ENCODE results near the gene GRID2. TPM values are rescaled to one million over a fixed set of nuclear protein-coding genes. Genes with fewer than 3 reads are reported as not detected.

Gene GRID2
- total RNA-seq, 1 experiment from 2014 or later = not detected

DNA sequence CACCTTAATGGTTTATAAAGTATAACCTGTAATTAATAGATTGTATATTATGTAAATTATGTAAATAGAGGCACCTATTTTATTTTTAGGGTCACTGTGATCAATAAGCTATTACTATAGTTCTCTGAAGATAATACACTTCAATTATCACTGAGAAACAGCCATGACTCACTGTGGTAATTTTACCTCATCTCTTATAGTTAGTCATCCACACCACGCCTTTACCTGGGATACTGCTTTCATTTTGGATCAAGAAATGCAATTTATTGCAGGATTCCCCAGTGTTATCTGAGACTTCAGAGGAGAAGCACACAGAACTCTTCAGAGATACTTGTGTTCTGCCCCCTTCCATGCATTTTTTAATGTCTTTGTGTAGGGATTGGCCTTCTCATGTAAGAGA is 1176.7 kb downstream of the GRID2 start:
- peak; percentile 46 for DNase-seq (ENCODE audit: unreplicated experiment)
- H3K4me1 Mint-ChIP-seq (ENCODE audit: insufficient read depth, unreplicated experiment) = no peaks in the 10 kb centered on the region
- H3K27ac Mint-ChIP-seq (ENCODE audit: low read depth, unreplicated experiment) = no peak overlapping the region
- intact Hi-C loops (cut with micrococcal nuclease) = no loop called here
- H3K27me3 Mint-ChIP-seq (ENCODE audit: insufficient read depth, unreplicated experiment) = no peaks in the 10 kb centered on the region
- TF ChIP-seq, protein P1, sequence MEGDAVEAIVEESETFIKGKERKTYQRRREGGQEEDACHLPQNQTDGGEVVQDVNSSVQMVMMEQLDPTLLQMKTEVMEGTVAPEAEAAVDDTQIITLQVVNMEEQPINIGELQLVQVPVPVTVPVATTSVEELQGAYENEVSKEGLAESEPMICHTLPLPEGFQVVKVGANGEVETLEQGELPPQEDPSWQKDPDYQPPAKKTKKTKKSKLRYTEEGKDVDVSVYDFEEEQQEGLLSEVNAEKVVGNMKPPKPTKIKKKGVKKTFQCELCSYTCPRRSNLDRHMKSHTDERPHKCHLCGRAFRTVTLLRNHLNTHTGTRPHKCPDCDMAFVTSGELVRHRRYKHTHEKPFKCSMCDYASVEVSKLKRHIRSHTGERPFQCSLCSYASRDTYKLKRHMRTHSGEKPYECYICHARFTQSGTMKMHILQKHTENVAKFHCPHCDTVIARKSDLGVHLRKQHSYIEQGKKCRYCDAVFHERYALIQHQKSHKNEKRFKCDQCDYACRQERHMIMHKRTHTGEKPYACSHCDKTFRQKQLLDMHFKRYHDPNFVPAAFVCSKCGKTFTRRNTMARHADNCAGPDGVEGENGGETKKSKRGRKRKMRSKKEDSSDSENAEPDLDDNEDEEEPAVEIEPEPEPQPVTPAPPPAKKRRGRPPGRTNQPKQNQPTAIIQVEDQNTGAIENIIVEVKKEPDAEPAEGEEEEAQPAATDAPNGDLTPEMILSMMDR (IDR thresholded peaks at IDR 0.05; ENCODE audit: unreplicated experiment) = no peak
- ChIA-PET POLR2A (no interaction called here), CTCF (no interaction called here)
- H3K36me3 Mint-ChIP-seq (ENCODE audit: insufficient read depth, unreplicated experiment) = no peaks in the 10 kb centered on the region
- H3K4me3 Mint-ChIP-seq (ENCODE audit: unreplicated experiment) = no peak overlapping the region
- no TSS peak for BruUV-seq (replicated peaks)
- no peaks in the 10 kb centered on the region for H3K9me3 Mint-ChIP-seq (ENCODE audit: unreplicated experiment)

DNA sequence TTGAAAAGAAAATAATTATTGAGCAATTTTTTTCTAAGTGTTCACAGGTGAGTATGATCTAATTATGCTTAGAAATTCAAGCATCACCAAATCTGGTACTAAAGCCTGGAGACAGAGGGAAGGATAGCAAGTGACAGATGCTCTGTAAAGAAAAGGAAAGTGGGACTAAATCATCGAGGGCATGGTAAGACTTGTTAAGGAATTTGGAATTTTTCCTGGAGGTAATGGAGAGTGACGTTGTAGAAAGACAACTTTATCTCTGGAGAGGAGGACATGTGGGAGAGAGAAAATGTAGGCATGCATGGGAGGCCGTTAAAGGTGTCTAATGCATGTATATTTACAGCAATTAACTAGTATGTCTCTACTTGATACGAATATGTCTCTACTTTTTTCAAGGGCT is 1191.6 kb downstream of the GRID2 start:
- intact Hi-C loops (cut with micrococcal nuclease) = no loop called here
- BruUV-seq (replicated peaks) = no TSS peak
- CTCF ChIA-PET = no interaction called here
- H3K4me1 Mint-ChIP-seq (ENCODE audit: insufficient read depth, unreplicated experiment) = peaks cover 6% of the 10 kb centered on the region
- H3K27ac Mint-ChIP-seq (ENCODE audit: low read depth, unreplicated experiment) = no peak overlapping the region
- no peak overlapping the region for H3K4me3 Mint-ChIP-seq (ENCODE audit: unreplicated experiment)
- POLR2A ChIA-PET = no interaction called here
- no peak for DNase-seq (ENCODE audit: unreplicated experiment)
- no peaks in the 10 kb centered on the region for H3K27me3 Mint-ChIP-seq (ENCODE audit: insufficient read depth, unreplicated experiment)
- H3K9me3 Mint-ChIP-seq (ENCODE audit: unreplicated experiment) = no peaks in the 10 kb centered on the region
- no peaks in the 10 kb centered on the region for H3K36me3 Mint-ChIP-seq (ENCODE audit: insufficient read depth, unreplicated experiment)
- TF ChIP-seq, protein P1 (IDR thresholded peaks at IDR 0.05; ENCODE audit: unreplicated experiment) = no peak

GRCh38 chr4:93501244-93501643 is 1197.5 kb downstream of the GRID2 start:
- no peak for DNase-seq (ENCODE audit: unreplicated experiment)
- no peaks in the 10 kb centered on the region for H3K27me3 Mint-ChIP-seq (ENCODE audit: insufficient read depth, unreplicated experiment)
- no peak overlapping the region for H3K27ac Mint-ChIP-seq (ENCODE audit: low read depth, unreplicated experiment)
- H3K4me1 Mint-ChIP-seq (ENCODE audit: insufficient read depth, unreplicated experiment) = no peaks in the 10 kb centered on the region
- CTCF ChIA-PET = no interaction called here
- no peaks in the 10 kb centered on the region for H3K36me3 Mint-ChIP-seq (ENCODE audit: insufficient read depth, unreplicated experiment)
- H3K9me3 Mint-ChIP-seq (ENCODE audit: unreplicated experiment) = no peaks in the 10 kb centered on the region
- POLR2A ChIA-PET = no interaction called here
- TF ChIP-seq, protein P1 (IDR thresholded peaks at IDR 0.05; ENCODE audit: unreplicated experiment) = no peak
- intact Hi-C loops (cut with micrococcal nuclease) = no loop called here
- BruUV-seq (replicated peaks) = no TSS peak
- H3K4me3 Mint-ChIP-seq (ENCODE audit: unreplicated experiment) = no peak overlapping the region

DNA sequence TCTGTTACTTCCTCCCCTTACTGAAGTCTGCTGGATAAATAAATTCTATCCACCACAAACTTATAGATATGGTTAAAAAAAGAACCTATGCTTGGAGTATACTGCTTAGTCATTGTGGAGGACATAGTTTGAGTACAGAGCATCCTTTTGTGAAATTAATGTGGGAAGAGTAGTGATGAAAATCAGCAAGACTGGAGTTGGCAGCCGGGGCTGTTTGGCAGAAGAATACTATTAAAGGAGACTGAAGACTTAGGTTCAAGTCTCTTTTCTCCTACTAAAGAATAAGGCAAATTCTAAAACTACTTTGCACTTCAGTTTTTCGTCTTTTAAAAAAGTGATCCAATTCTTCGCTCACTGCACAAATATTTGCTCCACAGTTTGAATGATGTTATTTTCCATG is 1198.2 kb downstream of the GRID2 start:
- ChIA-PET CTCF (interaction anchor here (0.6 kb wide), 1 partner anchor 10 kb away, joined by 3 read pairs; no protein-coding TSS in a partner anchor), POLR2A (no interaction called here)
- no TSS peak for BruUV-seq (replicated peaks)
- Mint-ChIP-seq H3K27me3 (ENCODE audit: insufficient read depth, unreplicated experiment) (no peaks in the 10 kb centered on the region), H3K9me3 (ENCODE audit: unreplicated experiment) (no peaks in the 10 kb centered on the region), H3K27ac (ENCODE audit: low read depth, unreplicated experiment) (no peak overlapping the region), H3K4me1 (ENCODE audit: insufficient read depth, unreplicated experiment) (no peaks in the 10 kb centered on the region), H3K36me3 (ENCODE audit: insufficient read depth, unreplicated experiment) (no peaks in the 10 kb centered on the region), H3K4me3 (ENCODE audit: unreplicated experiment) (no peak overlapping the region)
- no peak for DNase-seq (ENCODE audit: unreplicated experiment)
- intact Hi-C loops (cut with micrococcal nuclease) = no loop called here
- TF ChIP-seq, protein P1 (IDR thresholded peaks at IDR 0.05; ENCODE audit: unreplicated experiment) = no peak

Measured in MCF 10A (cell line).